Measurements from ENCODE around the gene IFI30.
"Not testable (repeated sequence)": the region's sequence is repeated elsewhere in the genome, so short reads cannot be mapped to it uniquely, and the experiment has no call there.

Gene IFI30

GRCh38 chr19:18156268-18156667 lies 17.3 kb upstream of the IFI30 start:
- ChIA-PET POLR2A (no interaction called here), CTCF (interaction anchor here (1.0 to 2.6 kb wide), 5 partner anchors 12 to 149 kb away, joined by 3 to 7 read pairs (median 4); no protein-coding TSS in a partner anchor)

DNA sequence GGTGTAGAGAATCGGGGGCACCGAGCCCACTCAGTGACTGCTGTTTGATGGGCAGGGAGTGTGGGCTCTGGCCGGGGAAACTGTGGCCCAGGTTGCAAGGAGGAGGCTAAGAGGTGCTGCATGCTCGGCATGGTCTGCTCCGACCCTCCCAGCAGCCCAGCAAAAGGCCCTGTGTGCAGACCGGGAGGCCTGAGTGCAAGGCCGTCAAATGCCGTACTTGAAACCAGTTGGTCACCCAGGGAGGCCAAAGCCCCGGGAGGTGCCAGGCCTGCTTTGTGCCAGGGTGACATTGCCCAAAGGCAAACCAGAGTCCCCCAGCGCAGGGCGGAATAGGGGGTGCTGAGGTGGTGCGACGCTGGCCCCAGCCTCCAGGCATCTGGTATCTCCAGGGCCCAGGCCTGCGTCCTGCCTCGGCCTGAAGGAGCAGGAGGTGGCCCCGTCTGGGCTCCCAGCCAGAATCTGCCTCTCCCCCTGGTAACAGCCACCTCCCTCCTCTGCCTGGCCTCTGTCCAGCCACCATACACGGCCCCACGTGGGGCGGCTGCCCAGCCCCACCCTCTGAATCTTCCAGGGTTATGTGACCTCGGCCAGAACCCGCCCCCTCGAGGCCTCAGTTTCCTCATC lies 16.7 kb upstream of the IFI30 start:
- TF ChIP-seq CTCF (IDR thresholded peaks at IDR 0.05; ENCODE audit: control extremely low read depth, extremely low read depth, low read depth, missing control alignments) = no peak
- no peak for DNase-seq (ENCODE audit: extremely low spot score)
- ChIA-PET POLR2A (no interaction called here), CTCF (interaction anchor here (1.0 kb wide), 2 partner anchors 14 to 95 kb away, joined by 3 to 4 read pairs; no protein-coding TSS in a partner anchor)

More at GRCh38 chr19:18156268-18156667, 17.3 kb upstream of the IFI30 start:
- no peak for TF ChIP-seq CTCF (IDR thresholded peaks at IDR 0.05; ENCODE audit: control extremely low read depth, extremely low read depth, low read depth, missing control alignments)
- no peak for DNase-seq (ENCODE audit: extremely low spot score)

- TF ChIP-seq CTCF (IDR thresholded peaks at IDR 0.05; ENCODE audit: control extremely low read depth, extremely low read depth, low read depth, missing control alignments) = no peak
- POLR2A ChIA-PET = no interaction called here
- CTCF ChIA-PET = interaction anchor here (0.8 kb wide), 2 partner anchors 13 to 15 kb away, joined by 3 read pairs; no protein-coding TSS in a partner anchor
- DNase-seq (ENCODE audit: extremely low spot score) = no peak
These were observed 16.0 kb upstream of the IFI30 start for GRCh38 chr19:18157465-18158063.

DNA sequence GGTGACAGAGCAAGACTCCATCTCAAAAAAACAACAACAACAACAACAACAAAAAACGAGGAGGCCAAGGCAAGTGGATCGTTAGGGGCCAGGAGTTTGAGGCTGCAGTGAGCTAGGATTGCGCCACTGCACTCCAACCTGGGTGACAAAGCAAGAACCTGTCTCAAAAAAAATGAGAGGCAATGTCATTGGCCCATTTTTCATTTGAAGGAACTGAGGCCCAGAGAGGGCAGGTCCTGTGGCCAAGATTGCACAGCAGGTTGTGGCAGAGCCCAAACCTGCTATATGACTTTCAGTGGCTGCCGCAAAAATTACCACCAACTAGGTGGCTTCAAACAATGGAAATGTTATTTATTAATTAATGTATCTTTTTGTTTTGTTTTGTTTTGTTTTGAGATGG lies 15.1 kb upstream of the IFI30 start:
- POLR2A ChIA-PET = no interaction called here

GRCh38 chr19:18159059-18159616 lies 14.5 kb upstream of the IFI30 start:
- DNase-seq (ENCODE audit: extremely low spot score); POLR2A ChIA-PET: not testable (repeated sequence)
- CTCF ChIA-PET = interaction anchor here (0.8 to 1.6 kb wide), 4 partner anchors 9 to 93 kb away, joined by 3 to 7 read pairs (median 4); no protein-coding TSS in a partner anchor

More for the DNA sequence above, 15.1 kb upstream of the IFI30 start:
- no peak for DNase-seq (ENCODE audit: extremely low spot score)
- TF ChIP-seq CTCF (IDR thresholded peaks at IDR 0.05; ENCODE audit: control extremely low read depth, extremely low read depth, low read depth, missing control alignments) = no peak
- CTCF ChIA-PET = interaction anchor here (0.8 to 1.4 kb wide), 3 partner anchors 13 to 92 kb away, joined by 3 to 4 read pairs (median 3); no protein-coding TSS in a partner anchor

GRCh38 chr19:18159810-18160209 lies 13.8 kb upstream of the IFI30 start:
- no peak for DNase-seq (ENCODE audit: extremely low spot score)
- CTCF ChIA-PET = interaction anchor here (0.8 to 3.8 kb wide), 13 partner anchors 8 to 95 kb away, joined by 3 to 29 read pairs (median 5); partner anchors contain the start of gene PIK3R2
- no peak for TF ChIP-seq CTCF (IDR thresholded peaks at IDR 0.05; ENCODE audit: control extremely low read depth, extremely low read depth, low read depth, missing control alignments)
- POLR2A ChIA-PET = interaction anchor here (1.6 kb wide), 1 partner anchor 33 kb away, joined by 3 read pairs; the partner anchor contains the start of gene MPV17L2
